ENCODE measurements around the gene GAR1. TPM values are rescaled to one million over a fixed set of nuclear protein-coding genes. Genes with fewer than 3 reads are reported as not detected.
"Not testable (repeated sequence)": the region's sequence is repeated elsewhere in the genome, so short reads cannot be mapped to it uniquely, and the experiment has no call there.

The GAR1 gene
- total RNA-seq (11.9 and 13.4 TPM in 2 replicates), polyA plus RNA-seq (29.2 and 37.4 TPM in 2 replicates)

GRCh38 chr4:109815151-109816081 lies at the start of gene GAR1:
GAR1 (plus strand) TSS chr4:109815762; CDS start chr4:109816165, 403 bp downstream.
- H3K4me1 ChIP-seq (ENCODE audit: low read depth), result peaks cover 8% of the 10 kb centered on the region
- no peaks in the 10 kb centered on the region for H3K27me3 ChIP-seq
- no peaks in the 10 kb centered on the region for H3K9me3 ChIP-seq (ENCODE audit: low read depth)
- peak; percentile 95 to 96 for DNase-seq (ENCODE audit: low read depth in 1 of 2, low spot score in 1 of 2)
- peak within 1 kb of the TSS; percentile 84 for H3K27ac ChIP-seq
- TF ChIP-seq, protein P1, sequence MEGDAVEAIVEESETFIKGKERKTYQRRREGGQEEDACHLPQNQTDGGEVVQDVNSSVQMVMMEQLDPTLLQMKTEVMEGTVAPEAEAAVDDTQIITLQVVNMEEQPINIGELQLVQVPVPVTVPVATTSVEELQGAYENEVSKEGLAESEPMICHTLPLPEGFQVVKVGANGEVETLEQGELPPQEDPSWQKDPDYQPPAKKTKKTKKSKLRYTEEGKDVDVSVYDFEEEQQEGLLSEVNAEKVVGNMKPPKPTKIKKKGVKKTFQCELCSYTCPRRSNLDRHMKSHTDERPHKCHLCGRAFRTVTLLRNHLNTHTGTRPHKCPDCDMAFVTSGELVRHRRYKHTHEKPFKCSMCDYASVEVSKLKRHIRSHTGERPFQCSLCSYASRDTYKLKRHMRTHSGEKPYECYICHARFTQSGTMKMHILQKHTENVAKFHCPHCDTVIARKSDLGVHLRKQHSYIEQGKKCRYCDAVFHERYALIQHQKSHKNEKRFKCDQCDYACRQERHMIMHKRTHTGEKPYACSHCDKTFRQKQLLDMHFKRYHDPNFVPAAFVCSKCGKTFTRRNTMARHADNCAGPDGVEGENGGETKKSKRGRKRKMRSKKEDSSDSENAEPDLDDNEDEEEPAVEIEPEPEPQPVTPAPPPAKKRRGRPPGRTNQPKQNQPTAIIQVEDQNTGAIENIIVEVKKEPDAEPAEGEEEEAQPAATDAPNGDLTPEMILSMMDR (IDR thresholded peaks at IDR 0.05; ENCODE audit: low read depth, low read length), result no peak
- peaks cover 8% of the 10 kb centered on the region for H3K36me3 ChIP-seq
- H3K4me3 ChIP-seq, result peak within 1 kb of the TSS; percentile 52

- DNase-seq (ENCODE audit: low read depth in 1 of 2, low spot score in 1 of 2); H3K27me3 ChIP-seq; H3K4me3 ChIP-seq; H3K4me1 ChIP-seq (ENCODE audit: low read depth); H3K9me3 ChIP-seq (ENCODE audit: low read depth); H3K36me3 ChIP-seq; H3K27ac ChIP-seq: not testable (repeated sequence)
Measured at GRCh38 chr4:109782092-109782491, 33.5 kb upstream of the GAR1 start.

GRCh38 chr4:109786846-109787245 lies 28.7 kb upstream of the GAR1 start:
- H3K9me3 ChIP-seq (ENCODE audit: low read depth), result no peaks in the 10 kb centered on the region

DNA sequence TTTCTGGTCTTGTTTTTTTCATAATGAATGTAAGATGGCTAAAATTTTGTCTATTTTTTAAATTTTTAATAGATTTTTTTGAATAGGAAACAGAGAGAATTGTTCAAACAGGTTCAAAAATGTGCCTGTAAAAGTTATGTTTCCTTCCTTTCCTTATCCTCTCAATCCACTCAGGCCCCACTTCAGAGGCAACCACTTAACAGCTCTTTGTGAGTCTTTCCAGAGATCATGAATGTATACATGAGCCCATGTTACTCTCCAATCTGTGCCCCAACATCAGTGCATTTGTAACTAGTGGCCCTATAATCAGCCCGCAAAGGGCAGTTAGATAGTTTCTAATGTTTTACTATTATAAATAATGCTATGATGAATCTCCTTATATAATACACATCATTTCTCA lies 27.8 kb upstream of the GAR1 start:
- no peaks in the 10 kb centered on the region for H3K9me3 ChIP-seq (ENCODE audit: low read depth)
- no peak overlapping the region for H3K27ac ChIP-seq
- H3K27me3 ChIP-seq, result no peaks in the 10 kb centered on the region
- no peaks in the 10 kb centered on the region for H3K36me3 ChIP-seq
- H3K4me3 ChIP-seq, result no peak overlapping the region
- peaks cover 12% of the 10 kb centered on the region for H3K4me1 ChIP-seq (ENCODE audit: low read depth)
- TF ChIP-seq, protein P1 (IDR thresholded peaks at IDR 0.05; ENCODE audit: low read depth, low read length), result no peak
- DNase-seq (ENCODE audit: low read depth in 1 of 2, low spot score in 1 of 2), result peak in 1 of 2 donors; percentile 78

More at GRCh38 chr4:109786846-109787245, 28.7 kb upstream of the GAR1 start:
- Histone ChIP-seq H3K27ac (no peak overlapping the region), H3K4me3 (no peak overlapping the region), H3K36me3 (no peaks in the 10 kb centered on the region), H3K27me3 (no peaks in the 10 kb centered on the region), H3K4me1 (ENCODE audit: low read depth) (peaks cover 12% of the 10 kb centered on the region)
- DNase-seq (ENCODE audit: low read depth in 1 of 2, low spot score in 1 of 2), result no peak
- TF ChIP-seq, protein P1 (IDR thresholded peaks at IDR 0.05; ENCODE audit: low read depth, low read length), result no peak

- DNase-seq (ENCODE audit: low read depth in 1 of 2, low spot score in 1 of 2), result no peak
- Histone ChIP-seq H3K4me3 (no peak overlapping the region), H3K9me3 (ENCODE audit: low read depth) (no peaks in the 10 kb centered on the region), H3K27me3 (no peaks in the 10 kb centered on the region), H3K36me3 (no peaks in the 10 kb centered on the region), H3K27ac (no peak overlapping the region), H3K4me1 (ENCODE audit: low read depth) (no peaks in the 10 kb centered on the region)
- TF ChIP-seq, protein P1 (IDR thresholded peaks at IDR 0.05; ENCODE audit: low read depth, low read length), result no peak
Measured at GRCh38 chr4:109795059-109795458, 20.5 kb upstream of the GAR1 start.

- no peaks in the 10 kb centered on the region for H3K36me3 ChIP-seq
- TF ChIP-seq, protein P1 (IDR thresholded peaks at IDR 0.05; ENCODE audit: low read depth, low read length), result no peak
- H3K9me3 ChIP-seq (ENCODE audit: low read depth), result no peaks in the 10 kb centered on the region
- no peaks in the 10 kb centered on the region for H3K27me3 ChIP-seq
- no peak for DNase-seq (ENCODE audit: low read depth in 1 of 2, low spot score in 1 of 2)
- no peaks in the 10 kb centered on the region for H3K4me1 ChIP-seq (ENCODE audit: low read depth)
- no peak overlapping the region for H3K4me3 ChIP-seq
- no peak overlapping the region for H3K27ac ChIP-seq
Measured at GRCh38 chr4:109798866-109799265, 16.7 kb upstream of the GAR1 start.
